GM20000 (cell line): ENCODE measurements around the gene KRT4.

Experiments
- DNase-seq: peaks from one replicate; pipeline ENCODE4 v3.0.0; 2012; ENCODE audit warnings: low spot score
- TF ChIP-seq, protein P1 (sequence below): IDR thresholded peaks from 2 replicates; pipeline ENCODE4 v1.5.1; 2012; ENCODE audit warnings: mild to moderate bottlenecking, control low read depth; ENCODE audit errors: extremely low read depth, missing control alignments

Gene KRT4

DNA sequence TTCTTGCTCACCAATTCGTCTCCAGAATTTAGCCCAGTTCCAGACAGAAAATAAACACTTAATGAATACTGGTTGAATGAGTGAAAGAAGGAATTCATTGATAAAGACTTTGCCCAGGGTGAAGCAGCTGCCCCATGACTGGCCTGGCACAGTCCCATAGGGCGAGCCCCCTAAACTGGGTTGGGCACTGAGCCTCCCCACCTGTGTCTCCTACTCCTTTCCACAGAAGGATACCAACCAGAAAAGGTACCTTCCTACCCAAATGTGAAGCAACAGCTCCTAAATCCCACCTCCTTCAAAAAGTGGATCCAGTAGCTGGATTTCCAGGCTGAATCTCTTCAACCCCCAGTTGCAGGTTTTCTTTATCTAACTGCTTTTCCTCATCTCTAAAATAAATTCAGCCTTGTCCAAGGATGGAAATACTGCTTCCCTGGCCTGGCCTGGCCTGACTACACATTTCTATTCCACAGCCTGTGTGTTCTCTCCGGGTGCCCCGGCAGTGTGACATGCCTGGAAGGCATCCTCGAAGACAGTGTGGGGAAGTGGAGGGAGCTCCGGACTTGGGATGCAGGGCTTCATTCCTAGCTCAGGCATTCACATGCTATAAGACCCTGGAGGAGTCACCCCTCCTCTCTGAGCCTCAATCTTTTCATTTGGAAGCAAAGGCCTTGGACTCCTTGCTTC, 25.6 kb downstream of the KRT4 start:
- TF ChIP-seq, protein P1, sequence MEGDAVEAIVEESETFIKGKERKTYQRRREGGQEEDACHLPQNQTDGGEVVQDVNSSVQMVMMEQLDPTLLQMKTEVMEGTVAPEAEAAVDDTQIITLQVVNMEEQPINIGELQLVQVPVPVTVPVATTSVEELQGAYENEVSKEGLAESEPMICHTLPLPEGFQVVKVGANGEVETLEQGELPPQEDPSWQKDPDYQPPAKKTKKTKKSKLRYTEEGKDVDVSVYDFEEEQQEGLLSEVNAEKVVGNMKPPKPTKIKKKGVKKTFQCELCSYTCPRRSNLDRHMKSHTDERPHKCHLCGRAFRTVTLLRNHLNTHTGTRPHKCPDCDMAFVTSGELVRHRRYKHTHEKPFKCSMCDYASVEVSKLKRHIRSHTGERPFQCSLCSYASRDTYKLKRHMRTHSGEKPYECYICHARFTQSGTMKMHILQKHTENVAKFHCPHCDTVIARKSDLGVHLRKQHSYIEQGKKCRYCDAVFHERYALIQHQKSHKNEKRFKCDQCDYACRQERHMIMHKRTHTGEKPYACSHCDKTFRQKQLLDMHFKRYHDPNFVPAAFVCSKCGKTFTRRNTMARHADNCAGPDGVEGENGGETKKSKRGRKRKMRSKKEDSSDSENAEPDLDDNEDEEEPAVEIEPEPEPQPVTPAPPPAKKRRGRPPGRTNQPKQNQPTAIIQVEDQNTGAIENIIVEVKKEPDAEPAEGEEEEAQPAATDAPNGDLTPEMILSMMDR = no peak
- no peak for DNase-seq

GRCh38 chr12:52787324-52788191, 26.4 kb downstream of the KRT4 start:
- DNase-seq = no peak
- TF ChIP-seq, protein P1 = no peak

- DNase-seq = no peak
- TF ChIP-seq, protein P1 = no peak
Measured at GRCh38 chr12:52784909-52785308, 29.0 kb downstream of the KRT4 start.

- TF ChIP-seq, protein P1 = no peak
- no peak for DNase-seq
Measured at GRCh38 chr12:52783563-52784316, 30.2 kb downstream of the KRT4 start.

- TF ChIP-seq, protein P1 = no peak
- DNase-seq = no peak
Measured at GRCh38 chr12:52782502-52782901, 31.4 kb downstream of the KRT4 start.

DNA sequence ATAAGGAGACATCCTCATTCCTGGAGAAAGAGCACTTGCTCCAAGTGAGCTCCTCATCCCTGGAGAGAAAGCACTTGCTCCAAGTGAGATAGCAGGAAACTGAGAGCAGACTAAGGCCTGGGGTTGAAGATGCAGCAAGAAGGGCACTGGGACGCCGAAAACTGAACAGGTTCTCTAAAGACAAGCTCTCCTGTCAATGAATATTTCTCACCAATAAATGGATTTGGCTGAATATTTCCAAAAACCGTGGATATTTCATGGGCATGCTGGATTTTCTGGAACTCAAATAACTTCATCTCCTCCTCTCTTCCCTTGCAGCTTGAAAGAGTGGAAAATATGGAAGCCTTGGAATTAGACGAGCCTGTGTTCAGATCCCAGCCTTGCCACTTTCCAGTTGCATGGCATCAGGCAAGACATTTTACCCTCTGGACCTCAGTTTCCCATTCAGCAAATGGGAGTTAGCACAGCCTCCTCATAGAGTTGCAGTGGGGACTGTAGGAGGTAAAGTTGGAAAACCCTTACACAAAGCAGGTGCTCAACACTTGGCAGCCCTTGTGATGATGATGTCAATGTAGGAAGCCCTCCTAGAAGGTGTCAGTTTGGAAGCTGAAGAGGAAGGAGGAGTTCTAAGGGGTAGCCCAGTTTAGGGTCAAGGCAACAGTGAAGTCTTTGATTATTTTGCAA, 32.4 kb downstream of the KRT4 start:
- TF ChIP-seq, protein P1 = no peak
- DNase-seq = no peak

DNA sequence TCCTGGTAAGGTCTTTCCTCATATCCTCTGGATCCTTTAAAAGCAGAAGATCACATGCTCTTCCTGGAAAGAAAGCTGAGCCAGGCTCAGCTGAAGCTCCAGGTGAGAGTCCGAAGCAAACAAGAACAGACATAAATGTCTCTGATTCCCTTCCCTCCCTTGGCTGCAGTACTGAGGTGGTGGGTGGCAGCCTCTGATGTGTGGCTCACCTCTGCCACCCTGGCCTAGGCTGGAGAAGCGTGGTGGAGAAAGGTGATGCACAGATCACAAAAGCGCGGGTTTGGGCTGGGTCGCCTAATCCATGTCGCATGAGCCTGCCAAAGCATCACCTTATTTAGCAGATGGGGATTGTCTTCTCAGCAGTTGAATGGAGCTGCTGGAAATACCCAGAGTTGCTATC, 34.0 kb downstream of the KRT4 start:
- TF ChIP-seq, protein P1 = no peak
- no peak for DNase-seq
